ENCODE data around the gene COTL1.
"Not testable (repeated sequence)": the region's sequence is repeated elsewhere in the genome, so short reads cannot be mapped to it uniquely, and the experiment has no call there.

COTL1 gene

GRCh38 chr16:84529607-84530006 is 88.3 kb downstream of the COTL1 start:
- DNase-seq (ENCODE audit: low read depth in 3 of 3) = no peak

- no peak for DNase-seq (ENCODE audit: low read depth in 3 of 3)
Observed at GRCh38 chr16:84528322-84528721, 89.6 kb downstream of the COTL1 start.

- DNase-seq (ENCODE audit: low read depth in 3 of 3) = no peak
Observed at GRCh38 chr16:84527532-84528269, 90.2 kb downstream of the COTL1 start.

GRCh38 chr16:84526794-84527531 is 90.9 kb downstream of the COTL1 start:
- no peak for DNase-seq (ENCODE audit: low read depth in 3 of 3)

GRCh38 chr16:84524941-84525581 is 92.8 kb downstream of the COTL1 start:
- not testable (repeated sequence) for DNase-seq (ENCODE audit: low read depth in 3 of 3)

- DNase-seq (ENCODE audit: low read depth in 3 of 3) = no peak
Observed at GRCh38 chr16:84524346-84524920, 93.4 kb downstream of the COTL1 start.

- DNase-seq (ENCODE audit: low read depth in 3 of 3) = no peak
Observed at GRCh38 chr16:84521497-84521770, 96.4 kb downstream of the COTL1 start.

GRCh38 chr16:84520725-84521496 is 97.0 kb downstream of the COTL1 start:
- no peak for DNase-seq (ENCODE audit: low read depth in 3 of 3)

GRCh38 chr16:84519855-84520254 is 98.0 kb downstream of the COTL1 start:
- no peak for DNase-seq (ENCODE audit: low read depth in 3 of 3)

GRCh38 chr16:84518804-84519341 is 99.0 kb downstream of the COTL1 start:
- peak in 2 of 3 donors; percentile 44 to 45 for DNase-seq (ENCODE audit: low read depth in 3 of 3)

- DNase-seq (ENCODE audit: low read depth in 3 of 3) = not testable (repeated sequence)
Observed at GRCh38 chr16:84518220-84518619, 99.7 kb downstream of the COTL1 start.

- no peak for DNase-seq (ENCODE audit: low read depth in 3 of 3)
Observed at GRCh38 chr16:84517366-84517765, 100.5 kb downstream of the COTL1 start.

Data from stimulated activated CD4-positive, alpha-beta T cell treated with anti-CD3 and anti-CD28 coated beads, TNF-alpha, amount 100 ng/mL, for 48 hours (primary cell).